Stimulated activated CD4-positive, alpha-beta T cell treated with anti-CD3 and anti-CD28 coated beads, Interleukin-1b, Interleukin-23, amount 100 ng/mL, for 4 hours (primary cell): ENCODE data around the gene ACAD9.

Experiments
- DNase-seq, 2 donors: peaks; one replicate each; pipeline ENCODE4 v3.0.0-alpha.2; 2020; ENCODE audit warnings: low read depth in 2 of 2

The ACAD9 gene

GRCh38 chr3:128935922-128936321 lies 56.5 kb downstream of the ACAD9 start:
- DNase-seq: no peak

- DNase-seq: no peak
Measured at GRCh38 chr3:128936341-128936740, 56.9 kb downstream of the ACAD9 start.

GRCh38 chr3:128940252-128940651 lies 60.8 kb downstream of the ACAD9 start:
- DNase-seq: no peak

- DNase-seq: no peak
Measured at GRCh38 chr3:128942161-128942952, 62.9 kb downstream of the ACAD9 start.

GRCh38 chr3:128945041-128945877 lies 65.8 kb downstream of the ACAD9 start:
- no peak for DNase-seq

- DNase-seq: no peak
Measured at GRCh38 chr3:128945878-128946175, 66.4 kb downstream of the ACAD9 start.

GRCh38 chr3:128946411-128946810 lies 67.0 kb downstream of the ACAD9 start:
- no peak for DNase-seq

- no peak for DNase-seq
Measured at GRCh38 chr3:128949158-128949557, 69.7 kb downstream of the ACAD9 start.

- no peak for DNase-seq
Measured at GRCh38 chr3:128950223-128950938, 71.0 kb downstream of the ACAD9 start.

GRCh38 chr3:128956440-128956839 lies 77.0 kb downstream of the ACAD9 start:
- DNase-seq: no peak
